Hematopoietic multipotent progenitor cell treated with erythropoietin and hydrocortisone succinate and interleukin-3 and kit ligand, for 8 days (in vitro differentiated cells): ENCODE data around the gene GRK5.
"Not testable (repeated sequence)": the region's sequence is repeated elsewhere in the genome, so short reads cannot be mapped to it uniquely, and the experiment has no call there.

Experiments
- DNase-seq: peaks from one replicate; pipeline ENCODE4 v3.0.0-alpha.2; 2015

Gene GRK5

GRCh38 chr10:119450606-119451299 is 243.4 kb downstream of the GRK5 start:
- no peak for DNase-seq

GRCh38 chr10:119451300-119451896 is 244.0 kb downstream of the GRK5 start:
- DNase-seq, result no peak

GRCh38 chr10:119452396-119452795 is 245.0 kb downstream of the GRK5 start:
- DNase-seq, result no peak

GRCh38 chr10:119453313-119453712 is 245.9 kb downstream of the GRK5 start:
- DNase-seq, result no peak

GRCh38 chr10:119454316-119454715 is 246.9 kb downstream of the GRK5 start:
- DNase-seq, result no peak

- no peak for DNase-seq
Measured at GRCh38 chr10:119454990-119455389, 247.6 kb downstream of the GRK5 start.

- no peak for DNase-seq
Measured at GRCh38 chr10:119455609-119456434, 248.5 kb downstream of the GRK5 start.

GRCh38 chr10:119456435-119456810 is 249.1 kb downstream of the GRK5 start:
- DNase-seq, result no peak

- DNase-seq, result no peak
Measured at GRCh38 chr10:119457966-119458766, 250.8 kb downstream of the GRK5 start.

- DNase-seq, result no peak
Measured at GRCh38 chr10:119459681-119460340, 252.4 kb downstream of the GRK5 start.

- DNase-seq, result no peak
Measured at GRCh38 chr10:119460369-119461195, 253.2 kb downstream of the GRK5 start.

GRCh38 chr10:119461380-119461779 is 254.0 kb downstream of the GRK5 start:
- no peak for DNase-seq

GRCh38 chr10:119461923-119462322 is 254.6 kb downstream of the GRK5 start:
- no peak for DNase-seq

- no peak for DNase-seq
Measured at GRCh38 chr10:119462773-119463172, 255.4 kb downstream of the GRK5 start.

- not testable (repeated sequence) for DNase-seq
Measured at GRCh38 chr10:119463195-119463594, 255.8 kb downstream of the GRK5 start.

GRCh38 chr10:119465085-119465484 is 257.7 kb downstream of the GRK5 start:
- no peak for DNase-seq

GRCh38 chr10:119466076-119466475 is 258.7 kb downstream of the GRK5 start:
- DNase-seq, result peak; percentile 16

- DNase-seq, result peak; percentile 81
Measured at GRCh38 chr10:119466655-119467054, 259.3 kb downstream of the GRK5 start.

- DNase-seq, result no peak
Measured at GRCh38 chr10:119468542-119469324, 261.4 kb downstream of the GRK5 start.

- DNase-seq, result no peak
Measured at GRCh38 chr10:119469325-119469707, 261.9 kb downstream of the GRK5 start.

GRCh38 chr10:119469846-119470245 is 262.5 kb downstream of the GRK5 start:
- no peak for DNase-seq
